Subcutaneous adipose tissue (tissue), 4 donors: ENCODE data around the gene ZNF490. TPM values are rescaled to one million over a fixed set of nuclear protein-coding genes. Genes with fewer than 3 reads are reported as not detected.

ENCODE experiments used
- total RNA-seq, 4 donors: library from RNA; depleted of rRNA; stranded (reverse); fragments of >200 nt; gene quantifications; one replicate each; pipeline ENCODE4 v1.1.0, GENCODE V29; 2016
- TF ChIP-seq, protein P1 (sequence below): fragments of 450-650 bp; IDR thresholded peaks from one replicate; pipeline ENCODE4 v1.5.1; 2016; ENCODE audit warnings: low read depth, mild to moderate bottlenecking, control low read depth, antibody characterized with exemption, moderate library complexity

The ZNF490 gene
- total RNA-seq, 4 donors from 2014 or later = 5.7 to 9.2 (median 7.8) TPM

DNA sequence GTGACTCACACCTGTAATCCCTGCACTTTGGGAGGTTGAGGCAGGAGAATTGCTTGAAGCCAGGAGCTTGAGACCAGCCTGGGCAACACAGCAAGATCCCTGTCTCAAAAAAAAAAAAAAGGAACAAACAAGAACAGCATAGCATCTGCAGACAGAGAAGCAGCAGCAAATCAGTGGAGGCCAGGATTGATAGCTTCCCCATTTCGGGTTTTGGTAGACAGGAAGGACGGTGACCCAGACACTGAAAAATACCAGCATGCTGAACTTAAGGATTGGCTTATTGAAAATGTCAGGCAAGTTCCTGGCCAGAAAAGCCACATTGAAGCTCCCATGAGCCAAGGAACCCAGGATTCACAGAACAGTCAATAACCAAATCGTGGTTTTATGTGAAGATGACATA lies 3.0 kb downstream of the ZNF490 start:
- TF ChIP-seq, protein P1, sequence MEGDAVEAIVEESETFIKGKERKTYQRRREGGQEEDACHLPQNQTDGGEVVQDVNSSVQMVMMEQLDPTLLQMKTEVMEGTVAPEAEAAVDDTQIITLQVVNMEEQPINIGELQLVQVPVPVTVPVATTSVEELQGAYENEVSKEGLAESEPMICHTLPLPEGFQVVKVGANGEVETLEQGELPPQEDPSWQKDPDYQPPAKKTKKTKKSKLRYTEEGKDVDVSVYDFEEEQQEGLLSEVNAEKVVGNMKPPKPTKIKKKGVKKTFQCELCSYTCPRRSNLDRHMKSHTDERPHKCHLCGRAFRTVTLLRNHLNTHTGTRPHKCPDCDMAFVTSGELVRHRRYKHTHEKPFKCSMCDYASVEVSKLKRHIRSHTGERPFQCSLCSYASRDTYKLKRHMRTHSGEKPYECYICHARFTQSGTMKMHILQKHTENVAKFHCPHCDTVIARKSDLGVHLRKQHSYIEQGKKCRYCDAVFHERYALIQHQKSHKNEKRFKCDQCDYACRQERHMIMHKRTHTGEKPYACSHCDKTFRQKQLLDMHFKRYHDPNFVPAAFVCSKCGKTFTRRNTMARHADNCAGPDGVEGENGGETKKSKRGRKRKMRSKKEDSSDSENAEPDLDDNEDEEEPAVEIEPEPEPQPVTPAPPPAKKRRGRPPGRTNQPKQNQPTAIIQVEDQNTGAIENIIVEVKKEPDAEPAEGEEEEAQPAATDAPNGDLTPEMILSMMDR = no peak

DNA sequence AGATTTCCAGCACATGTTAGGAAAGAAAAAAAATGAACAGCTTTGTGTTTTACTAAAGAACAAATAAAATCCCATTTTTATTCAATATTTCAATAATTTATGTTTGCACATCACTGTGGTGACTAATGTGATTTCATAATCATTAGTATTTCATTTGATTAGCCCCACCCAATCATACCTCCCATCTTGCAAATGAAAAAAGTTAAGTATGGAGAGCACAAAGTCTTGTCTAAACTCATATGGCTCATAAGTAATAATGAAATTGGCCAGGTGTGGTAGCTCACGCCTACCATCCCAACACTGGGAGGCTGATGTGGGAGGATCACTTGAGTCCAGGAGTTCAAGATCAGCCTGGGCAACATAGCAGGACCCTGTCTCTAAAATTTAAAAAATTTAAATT lies 3.8 kb downstream of the ZNF490 start:
- TF ChIP-seq, protein P1 = no peak

GRCh38 chr19:12603714-12604113 lies 6.9 kb downstream of the ZNF490 start:
- TF ChIP-seq, protein P1 = no peak

DNA sequence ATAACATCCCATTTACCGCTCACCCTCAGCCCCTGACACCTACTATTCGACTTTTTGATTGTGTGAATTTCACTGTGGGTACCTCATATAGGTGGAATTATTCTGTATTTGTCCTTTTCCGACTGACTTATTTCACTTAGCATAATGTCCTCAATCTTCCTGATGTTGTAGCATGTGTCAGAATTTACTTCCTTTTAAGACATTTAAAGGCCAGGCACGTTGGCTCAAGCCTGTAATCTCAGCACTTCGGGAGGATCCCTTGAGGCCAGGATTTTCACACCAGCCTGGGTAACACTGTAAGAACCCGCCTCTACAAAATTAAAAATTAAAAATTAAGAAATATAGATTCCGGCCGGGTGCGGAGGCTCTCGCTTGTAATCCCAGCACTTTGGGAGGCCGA lies 13.0 kb downstream of the ZNF490 start:
- TF ChIP-seq, protein P1 = no peak

GRCh38 chr19:12596927-12597548 lies 13.6 kb downstream of the ZNF490 start:
- TF ChIP-seq, protein P1 = no peak

GRCh38 chr19:12596485-12596884 lies 14.1 kb downstream of the ZNF490 start:
- TF ChIP-seq, protein P1 = no peak

GRCh38 chr19:12581100-12581499 lies 29.5 kb downstream of the ZNF490 start:
- TF ChIP-seq, protein P1 = no peak
